Gastrocnemius medialis (tissue), 4 donors: ENCODE measurements around the gene GABRB1. TPM values are rescaled to one million over a fixed set of nuclear protein-coding genes. Genes with fewer than 3 reads are reported as not detected.

ENCODE experiments used
- ATAC-seq, 2 donors: fragments of 150-250 bp; one replicate each; pipeline ENCODE4 v1.9.1; 2016
- DNase-seq, 2 donors: peaks; one replicate each; pipeline ENCODE4 v3.0.0-alpha.2; 2019
- H3K27ac ChIP-seq, 4 donors: fragments of 200-600 bp; sonication (generic); 1 replicate in 1 of 4; 2 replicates in 3 of 4; pipeline ENCODE4 v1.5.1; 2016 to 2018; ENCODE audit warnings: mild to moderate bottlenecking in 2 of 4, moderate library complexity in 1 of 4
- H3K27me3 ChIP-seq, 3 donors: fragments of 200-600 bp; sonication (generic) in 2 of 3; 1 replicate in 1 of 3; 2 replicates in 2 of 3; pipeline versions ENCODE4 v1.5.1 to v1.6.0; 2016 to 2019; ENCODE audit warnings: mild to moderate bottlenecking in 1 of 3, moderate library complexity in 1 of 3
- H3K36me3 ChIP-seq, 2 donors: fragments of 200-600 bp; sonication (generic) in 1 of 2; one replicate each; pipeline ENCODE4 v1.5.1; 2017 to 2018
- H3K4me1 ChIP-seq, 2 donors: fragments of 200-600 bp; sonication (generic) in 1 of 2; one replicate each; pipeline ENCODE4 v1.5.1; 2016 to 2017; ENCODE audit warnings: mild to moderate bottlenecking in 2 of 2
- H3K4me3 ChIP-seq, 4 donors: fragments of 200-600 bp; sonication (generic) in 3 of 4; 1 replicate in 1 of 4; 2 replicates in 3 of 4; pipeline ENCODE4 v1.5.1; 2016 to 2019; ENCODE audit warnings: mild to moderate bottlenecking in 2 of 4
- H3K9me3 ChIP-seq, 3 donors: fragments of 200-600 bp; sonication (generic) in 2 of 3; 1 replicate in 1 of 3; 2 replicates in 2 of 3; pipeline ENCODE4 v1.5.1; 2016 to 2019
- POLR2A ChIP-seq, 2 donors: fragments of 450-650 bp; IDR thresholded peaks; one replicate each; pipeline ENCODE4 v1.6.1; 2017; ENCODE audit warnings: antibody characterized with exemption in 2 of 2, mild to moderate bottlenecking in 2 of 2, moderate library complexity in 2 of 2
- in situ Hi-C, 4 donors: fragments of 200-750 bp; cut with MboI; loops; one replicate each; pipeline versions ENCODE4 v1.15.0 to v1.8.0; 2017; ENCODE audit warnings: low sequenced_read_pairs in 4 of 4
- intact Hi-C: fragments of 100-400 bp; cut with DNase I; formaldehyde crosslinking; loops from one replicate; pipeline ENCODE4 v1.15.1; 2023; ENCODE audit warnings: low total_unique reads
- total RNA-seq, 4 donors: library from RNA; depleted of rRNA; stranded (reverse); fragments of >200 nt; gene quantifications; one replicate each; pipeline versions ENCODE4 v1.1.0 to v1.2.3, GENCODE V29; 2016
- TF ChIP-seq, protein P1 (sequence below), 5 experiments: fragments of 450-650 bp in 3 of 5; fragments of 200-600 bp in 2 of 5; sonication (generic) in 2 of 5; IDR thresholded peaks in 4 of 5; conservative IDR thresholded peaks in 1 of 5; 1 replicate in 4 of 5; 2 replicates in 1 of 5; pipeline ENCODE4 v1.5.1; 2016 to 2019; ENCODE audit warnings: antibody characterized with exemption in 5 of 5, mild to moderate bottlenecking in 3 of 5, moderate library complexity in 3 of 5

Gene GABRB1
- total RNA-seq, 4 donors from 2014 or later = not detected

DNA sequence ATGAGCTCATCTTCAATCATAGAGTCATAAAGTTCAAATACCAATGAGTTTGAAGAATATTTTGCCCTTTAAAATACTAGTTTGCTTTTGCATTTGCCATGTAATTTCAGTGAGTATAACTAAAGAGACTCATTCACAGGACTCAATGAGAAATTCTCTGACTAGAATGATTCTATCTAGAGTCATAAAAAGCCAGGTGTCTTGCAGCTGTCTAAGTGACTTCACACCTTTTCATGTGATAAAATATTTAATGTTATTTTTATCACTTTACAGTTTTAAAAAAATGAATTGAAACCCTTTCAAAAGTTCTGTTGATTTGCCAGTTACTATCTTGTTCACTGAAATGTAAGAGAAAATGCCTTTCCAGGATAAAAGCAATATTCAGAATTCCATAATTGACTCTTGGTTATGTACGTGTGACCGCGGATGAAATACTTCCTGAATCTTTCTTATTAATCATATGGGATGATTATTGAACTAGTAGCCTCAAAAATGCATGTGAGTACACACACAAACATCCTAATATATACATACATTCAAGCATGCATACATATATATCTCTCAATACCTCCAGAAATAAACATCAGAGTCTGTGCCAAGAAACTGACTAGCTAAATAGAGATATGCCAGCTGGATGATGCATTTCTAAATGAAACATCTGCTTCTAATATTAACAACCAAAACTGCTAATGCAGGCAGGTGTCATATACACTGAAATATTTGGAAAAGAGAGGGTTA lies 87.0 kb downstream of the GABRB1 start:
- in situ Hi-C loops = no loop called here

GRCh38 chr4:47120783-47121182 lies 89.4 kb downstream of the GABRB1 start:
- Histone ChIP-seq H3K9me3 (no peaks in the 10 kb centered on the region), H3K4me3 (no peak overlapping the region), H3K4me1 (no peaks in the 10 kb centered on the region), H3K27me3 (no peaks in the 10 kb centered on the region), H3K36me3 (no peaks in the 10 kb centered on the region), H3K27ac (no peak overlapping the region)
- DNase-seq (no peak), ATAC-seq (no peak)
- TF ChIP-seq POLR2A (IDR thresholded peaks at IDR 0.05) = no peak
- TF ChIP-seq, protein P1, sequence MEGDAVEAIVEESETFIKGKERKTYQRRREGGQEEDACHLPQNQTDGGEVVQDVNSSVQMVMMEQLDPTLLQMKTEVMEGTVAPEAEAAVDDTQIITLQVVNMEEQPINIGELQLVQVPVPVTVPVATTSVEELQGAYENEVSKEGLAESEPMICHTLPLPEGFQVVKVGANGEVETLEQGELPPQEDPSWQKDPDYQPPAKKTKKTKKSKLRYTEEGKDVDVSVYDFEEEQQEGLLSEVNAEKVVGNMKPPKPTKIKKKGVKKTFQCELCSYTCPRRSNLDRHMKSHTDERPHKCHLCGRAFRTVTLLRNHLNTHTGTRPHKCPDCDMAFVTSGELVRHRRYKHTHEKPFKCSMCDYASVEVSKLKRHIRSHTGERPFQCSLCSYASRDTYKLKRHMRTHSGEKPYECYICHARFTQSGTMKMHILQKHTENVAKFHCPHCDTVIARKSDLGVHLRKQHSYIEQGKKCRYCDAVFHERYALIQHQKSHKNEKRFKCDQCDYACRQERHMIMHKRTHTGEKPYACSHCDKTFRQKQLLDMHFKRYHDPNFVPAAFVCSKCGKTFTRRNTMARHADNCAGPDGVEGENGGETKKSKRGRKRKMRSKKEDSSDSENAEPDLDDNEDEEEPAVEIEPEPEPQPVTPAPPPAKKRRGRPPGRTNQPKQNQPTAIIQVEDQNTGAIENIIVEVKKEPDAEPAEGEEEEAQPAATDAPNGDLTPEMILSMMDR (IDR thresholded peaks at IDR 0.05 in 4 of 5, conservative IDR thresholded peaks at IDR 0.05 in 1 of 5) = no peak
- in situ Hi-C loops = no loop called here
- intact Hi-C loops = no loop called here

More for the DNA sequence above, 87.0 kb downstream of the GABRB1 start:
- no peak for DNase-seq
- H3K4me1 ChIP-seq = no peaks in the 10 kb centered on the region
- H3K4me3 ChIP-seq = no peak overlapping the region
- no peak overlapping the region for H3K27ac ChIP-seq
- no peaks in the 10 kb centered on the region for H3K27me3 ChIP-seq
- intact Hi-C loops = no loop called here
- no peak for TF ChIP-seq POLR2A (IDR thresholded peaks at IDR 0.05)
- TF ChIP-seq, protein P1 (IDR thresholded peaks at IDR 0.05 in 4 of 5, conservative IDR thresholded peaks at IDR 0.05 in 1 of 5) = no peak
- ATAC-seq = no peak
- no peaks in the 10 kb centered on the region for H3K36me3 ChIP-seq
- H3K9me3 ChIP-seq = no peaks in the 10 kb centered on the region

DNA sequence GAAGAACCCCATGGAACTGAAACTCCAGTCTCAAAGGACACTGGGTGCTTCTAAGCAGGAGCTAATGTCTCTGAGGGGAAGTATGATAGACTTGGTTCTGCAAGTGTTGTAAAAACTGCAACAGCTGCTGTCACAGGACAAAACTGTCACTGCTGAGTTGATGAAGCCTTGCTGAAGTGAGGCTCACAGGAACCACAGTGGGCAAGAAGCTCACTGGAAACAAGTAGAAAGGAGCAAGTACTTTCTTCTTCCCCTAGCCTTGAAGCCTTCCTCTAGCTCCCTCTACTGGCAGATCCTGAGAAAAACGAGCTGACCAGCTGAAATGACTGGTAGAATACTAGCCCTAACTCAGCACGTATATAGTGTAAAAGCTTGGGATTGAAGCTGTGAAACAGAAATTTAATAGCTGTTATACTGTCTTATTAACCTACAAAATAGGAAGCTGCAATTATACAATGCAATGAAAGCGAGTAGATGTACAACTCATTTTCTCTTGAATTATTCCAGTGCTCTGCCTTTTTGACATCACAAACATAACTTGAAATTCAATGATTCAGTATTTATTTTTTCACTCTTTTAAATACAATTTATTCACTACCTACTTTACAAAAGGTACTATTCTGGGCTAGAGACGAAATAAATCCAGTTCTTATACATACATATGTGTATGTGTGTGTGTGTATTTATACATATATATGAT lies 91.4 kb downstream of the GABRB1 start:
- in situ Hi-C loops = no loop called here
- Histone ChIP-seq H3K4me1 (no peaks in the 10 kb centered on the region), H3K9me3 (no peaks in the 10 kb centered on the region), H3K27ac (no peak overlapping the region), H3K27me3 (no peaks in the 10 kb centered on the region), H3K4me3 (no peak overlapping the region), H3K36me3 (no peaks in the 10 kb centered on the region)
- ATAC-seq = no peak
- TF ChIP-seq, protein P1 (IDR thresholded peaks at IDR 0.05 in 4 of 5, conservative IDR thresholded peaks at IDR 0.05 in 1 of 5) = peak in 2 of 5 experiments; percentile 48 to 51
- TF ChIP-seq POLR2A (IDR thresholded peaks at IDR 0.05) = no peak
- intact Hi-C loops = no loop called here
- peak; percentile 2 to 11 for DNase-seq

DNA sequence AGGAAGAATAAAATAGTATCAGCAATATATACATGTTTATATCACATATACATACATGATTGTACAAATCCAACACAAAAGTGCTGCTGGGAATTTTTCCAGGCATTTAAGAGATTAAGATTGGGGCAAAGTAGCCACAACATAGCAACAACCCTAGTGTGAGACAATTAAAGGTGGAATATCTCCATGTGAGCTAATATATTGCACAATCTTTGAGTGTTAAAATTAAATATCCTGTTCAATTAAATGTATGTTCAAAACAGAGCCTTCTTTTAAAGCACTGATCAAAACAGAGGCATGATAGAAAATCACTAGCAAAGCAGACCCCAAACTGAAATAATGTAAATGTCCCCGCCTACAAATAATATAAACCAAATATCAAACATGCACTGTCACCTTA lies 97.6 kb downstream of the GABRB1 start:
- H3K27me3 ChIP-seq = no peaks in the 10 kb centered on the region
- in situ Hi-C loops (no loop called here), intact Hi-C loops (no loop called here)
- no peaks in the 10 kb centered on the region for H3K4me1 ChIP-seq
- no peak overlapping the region for H3K4me3 ChIP-seq
- no peak for ATAC-seq
- no peak for TF ChIP-seq POLR2A (IDR thresholded peaks at IDR 0.05)
- TF ChIP-seq, protein P1 (IDR thresholded peaks at IDR 0.05 in 4 of 5, conservative IDR thresholded peaks at IDR 0.05 in 1 of 5) = no peak
- no peak for DNase-seq
- no peak overlapping the region for H3K27ac ChIP-seq
- H3K9me3 ChIP-seq = no peaks in the 10 kb centered on the region
- no peaks in the 10 kb centered on the region for H3K36me3 ChIP-seq
